HG03064 (cell line): ENCODE measurements around the gene DGKI.

Source experiments
- ATAC-seq: cut with Tn5 transposase; IDR thresholded peaks from one replicate; pipeline ENCODE4 v1.9.1; 2021; ENCODE audit warnings: low read depth; ENCODE audit not compliant: unreplicated experiment

The DGKI gene

DNA sequence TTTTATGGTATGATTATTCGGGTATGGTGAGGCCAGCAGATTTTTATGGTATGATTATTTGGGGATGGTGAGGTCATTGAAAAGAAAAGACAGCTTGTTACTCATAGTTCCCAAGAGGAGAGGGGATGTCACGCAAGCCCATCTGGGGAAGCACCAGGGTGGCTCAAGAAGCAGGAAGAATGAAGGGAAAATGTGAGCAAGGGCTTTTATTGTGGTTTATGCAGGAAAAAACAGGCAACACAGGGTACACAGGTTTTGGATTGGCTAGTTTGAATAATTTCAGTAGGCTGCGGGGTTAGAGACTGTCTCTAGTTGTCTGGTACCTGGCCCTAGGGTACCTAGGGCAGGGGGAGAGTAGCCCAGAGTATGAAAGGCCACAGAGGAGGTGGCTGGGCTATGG, 26.8 kb upstream of the DGKI start:
- no peak for ATAC-seq

DNA sequence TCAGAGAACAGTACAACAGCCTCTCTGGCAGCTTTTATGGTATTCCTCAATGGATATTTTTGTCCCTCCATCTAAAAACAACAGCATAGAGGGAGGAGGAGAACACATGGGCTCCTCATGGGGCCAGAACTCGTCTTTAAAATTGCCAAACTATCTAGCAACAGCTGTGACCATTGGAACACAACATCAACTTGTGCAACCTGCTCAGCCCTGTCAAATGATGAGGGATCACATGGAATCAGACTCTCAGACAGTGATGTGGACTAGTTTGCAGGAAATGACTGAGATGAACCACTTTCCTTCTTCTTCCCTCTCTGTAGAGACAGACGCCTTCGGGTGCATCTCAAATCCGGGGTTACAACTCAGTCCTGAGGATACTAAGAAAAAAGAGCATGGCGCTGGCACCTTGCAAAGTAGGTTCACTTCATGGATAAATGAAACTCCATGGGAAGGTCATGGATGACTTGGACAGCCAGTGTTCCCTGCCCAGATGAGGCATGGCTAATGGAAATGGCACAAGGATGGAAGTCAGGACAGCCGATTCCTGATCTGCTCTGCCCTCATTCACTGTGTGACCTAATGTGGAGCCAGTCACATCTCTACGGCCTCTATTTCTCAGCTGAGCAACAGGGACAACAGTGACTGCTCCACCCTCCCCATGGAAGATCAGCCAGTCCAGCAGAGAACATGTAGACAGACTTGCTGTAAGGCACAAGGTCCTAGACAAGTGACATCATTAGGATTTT, 24.6 kb upstream of the DGKI start:
- no peak for ATAC-seq

DNA sequence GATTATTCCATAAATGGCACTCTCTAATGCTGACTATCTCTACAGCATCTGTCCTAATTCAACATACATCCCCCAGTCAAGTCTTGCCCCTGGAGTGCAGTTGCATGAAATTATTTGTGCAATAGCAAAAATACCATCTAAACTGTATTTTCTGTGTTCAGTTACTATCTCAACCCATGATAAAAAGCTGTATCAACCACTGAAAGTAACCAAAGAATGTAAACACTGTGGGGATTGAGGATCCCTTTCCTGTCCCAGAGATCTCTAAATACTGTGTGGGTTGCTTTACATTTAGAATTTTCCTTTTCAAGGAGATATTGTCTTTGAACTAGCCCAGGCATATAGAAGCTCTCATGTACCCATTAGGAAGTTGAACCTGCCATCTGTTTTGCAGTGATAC, 23.9 kb upstream of the DGKI start:
- no peak for ATAC-seq

DNA sequence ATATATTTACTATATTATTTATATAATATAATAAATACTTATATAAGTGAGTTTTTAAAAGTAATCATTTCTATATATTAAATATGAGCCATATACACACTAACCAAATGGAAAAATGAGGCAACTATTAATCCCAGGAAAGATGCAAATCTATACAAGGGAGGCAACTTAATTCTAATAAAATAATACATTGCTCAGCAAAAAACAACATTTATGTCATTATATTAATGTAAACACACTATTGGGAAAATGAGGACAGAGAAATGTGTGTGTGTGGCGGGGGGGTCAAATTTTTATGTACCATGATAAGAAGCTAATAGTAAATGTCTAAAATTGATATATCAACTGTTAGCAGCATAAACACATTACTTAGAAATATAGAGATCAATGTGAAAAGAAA, 23.3 kb upstream of the DGKI start:
- ATAC-seq: no peak

DNA sequence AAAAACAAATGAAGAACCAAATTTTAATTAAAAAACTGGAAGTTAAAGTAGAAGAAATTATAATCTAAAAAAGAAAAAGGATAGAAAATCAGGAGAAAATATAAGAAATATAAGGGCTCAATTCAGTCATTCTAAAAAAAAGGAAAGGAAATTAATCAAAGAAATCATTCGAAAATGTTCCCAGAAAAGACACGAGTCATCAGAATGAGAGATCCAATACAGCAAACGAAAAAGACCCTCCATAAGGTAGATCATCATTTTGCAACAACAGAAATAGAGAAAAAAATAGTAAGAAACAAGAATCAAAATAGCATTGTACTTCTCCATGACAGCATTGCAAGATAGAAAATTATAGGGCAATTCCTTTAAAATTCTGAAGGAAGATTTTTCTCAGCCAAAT, 22.5 kb upstream of the DGKI start:
- ATAC-seq: no peak

DNA sequence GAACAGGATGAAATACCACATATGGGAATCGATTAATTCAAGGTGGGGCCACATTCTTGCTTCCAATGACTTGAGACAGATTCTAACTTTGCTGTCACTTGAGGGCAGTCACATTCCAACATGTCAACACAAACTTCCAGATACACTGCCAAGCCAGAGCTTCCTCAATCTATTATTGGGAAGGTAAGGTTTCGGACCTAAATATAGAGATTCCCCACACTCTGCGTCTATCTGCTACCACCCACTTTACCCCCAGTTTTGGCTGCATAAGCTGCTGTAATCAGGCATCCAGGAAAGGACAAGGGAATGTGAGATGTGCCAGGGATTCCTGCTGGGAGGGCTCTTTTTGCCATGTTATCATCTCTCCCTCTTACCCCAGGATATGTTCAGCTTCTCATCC, 20.5 kb upstream of the DGKI start:
- ATAC-seq: no peak

DNA sequence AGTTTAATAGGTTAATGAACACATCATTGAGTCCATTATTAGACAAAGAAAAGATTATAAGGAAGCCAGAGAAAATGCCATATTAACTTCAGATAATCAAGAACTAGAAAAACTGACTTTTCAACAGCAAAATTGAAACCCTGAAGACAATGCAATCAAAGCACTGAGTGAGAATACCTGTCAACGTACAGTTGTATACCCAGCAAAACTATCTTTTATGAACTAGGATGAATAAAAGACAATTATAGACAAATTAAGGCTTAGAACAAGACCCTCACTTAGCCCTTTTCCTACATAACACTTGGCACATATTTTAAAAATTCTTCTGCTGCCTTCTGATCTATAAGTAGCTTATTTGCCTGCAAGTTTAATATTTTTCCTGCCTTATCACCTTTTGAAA, 19.0 kb upstream of the DGKI start:
- no peak for ATAC-seq

DNA sequence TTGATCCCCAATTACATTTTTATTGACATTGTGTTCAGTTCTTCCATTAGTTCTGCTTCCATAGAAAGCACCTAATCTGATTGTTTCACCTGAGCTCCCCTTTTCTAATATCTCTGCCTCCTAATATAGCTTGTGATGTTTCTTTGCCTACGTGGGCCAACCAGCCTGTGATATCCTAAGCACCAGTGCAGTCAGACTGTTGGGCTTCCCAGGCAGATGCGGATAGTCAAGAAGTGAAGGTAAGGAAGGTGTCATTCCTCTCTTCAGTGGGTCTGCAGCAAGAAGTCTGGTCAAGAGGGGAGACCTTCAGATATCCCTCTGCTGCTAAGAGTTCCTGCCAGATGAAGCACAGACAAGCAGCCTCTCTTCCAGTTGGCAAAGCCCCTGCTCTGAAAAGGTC, 16.2 kb upstream of the DGKI start:
- ATAC-seq: no peak

DNA sequence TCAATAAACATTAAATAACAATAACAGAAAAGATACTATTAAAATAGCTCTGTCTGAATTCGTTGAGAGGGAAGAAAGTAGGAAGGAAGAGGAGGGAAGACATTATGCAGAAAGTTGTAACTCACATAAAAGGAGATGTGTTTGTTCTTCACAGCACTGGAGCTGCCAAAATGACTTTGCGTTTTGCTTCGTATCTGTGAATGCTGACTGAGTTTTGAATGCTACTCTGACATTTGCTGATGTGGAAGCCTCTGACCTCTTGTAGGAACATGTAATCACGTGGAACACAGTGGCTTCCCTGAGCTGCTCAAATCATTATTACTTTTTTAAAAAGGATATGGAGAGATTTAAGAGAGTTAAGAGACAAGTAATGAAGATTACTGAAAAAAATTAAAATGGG, 15.6 kb upstream of the DGKI start:
- no peak for ATAC-seq

DNA sequence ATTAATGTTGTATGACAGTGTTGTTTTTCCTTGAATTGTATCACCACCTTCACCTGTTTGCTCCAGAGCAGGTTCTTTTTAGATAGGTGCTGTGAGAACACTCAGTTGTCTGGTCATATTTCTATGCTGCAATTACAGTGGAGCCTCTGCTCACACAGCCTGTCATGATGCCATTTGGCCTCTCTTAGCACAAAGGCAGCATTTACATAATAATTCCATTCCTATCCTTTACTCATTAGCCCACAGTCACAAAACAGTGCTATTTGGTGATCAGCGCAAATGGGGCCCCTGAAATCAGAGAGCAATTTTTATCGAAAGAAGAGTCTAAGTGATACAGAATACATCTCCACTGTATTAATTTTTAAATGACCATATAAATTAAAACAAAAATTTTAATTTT, 13.8 kb upstream of the DGKI start:
- ATAC-seq: no peak

DNA sequence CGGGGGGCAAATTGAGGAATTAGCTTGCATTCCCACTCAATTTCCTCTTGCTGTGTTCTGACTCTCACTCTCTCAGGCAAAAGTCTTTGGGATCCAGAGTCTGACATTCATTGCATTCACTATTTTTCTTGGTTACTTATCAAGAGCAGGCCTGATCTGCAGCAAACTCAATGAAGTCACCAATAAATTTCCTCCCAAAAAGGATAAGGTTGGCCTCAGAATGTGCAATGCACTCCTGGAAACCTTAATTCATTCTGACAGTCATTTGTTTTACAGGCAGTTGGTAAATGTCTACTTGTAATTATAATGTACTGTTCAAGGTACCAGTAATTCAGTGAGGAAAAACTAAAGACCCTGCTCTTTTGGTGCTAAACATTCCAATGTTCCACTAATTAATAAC, 6.3 kb upstream of the DGKI start:
- ATAC-seq: no peak

DNA sequence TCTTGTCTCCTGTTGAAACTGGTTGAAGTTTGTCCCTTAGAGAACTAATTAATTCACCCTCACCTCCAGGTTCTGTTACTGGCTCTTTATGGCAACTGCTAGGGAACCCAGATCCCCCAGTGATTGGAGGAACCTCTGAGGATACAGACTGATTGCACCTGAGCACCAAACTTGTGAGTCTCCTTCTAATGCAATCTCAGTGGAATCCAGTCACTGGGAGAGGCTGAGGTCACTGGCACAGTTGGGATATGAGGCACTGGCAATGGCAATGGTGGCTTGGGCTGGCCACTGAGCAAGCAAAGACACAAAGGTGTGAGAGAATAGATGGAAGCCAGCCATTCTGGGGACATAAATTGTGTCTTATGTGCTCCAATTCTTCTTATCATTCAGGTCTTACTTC, 5.3 kb upstream of the DGKI start:
- ATAC-seq: no peak

DNA sequence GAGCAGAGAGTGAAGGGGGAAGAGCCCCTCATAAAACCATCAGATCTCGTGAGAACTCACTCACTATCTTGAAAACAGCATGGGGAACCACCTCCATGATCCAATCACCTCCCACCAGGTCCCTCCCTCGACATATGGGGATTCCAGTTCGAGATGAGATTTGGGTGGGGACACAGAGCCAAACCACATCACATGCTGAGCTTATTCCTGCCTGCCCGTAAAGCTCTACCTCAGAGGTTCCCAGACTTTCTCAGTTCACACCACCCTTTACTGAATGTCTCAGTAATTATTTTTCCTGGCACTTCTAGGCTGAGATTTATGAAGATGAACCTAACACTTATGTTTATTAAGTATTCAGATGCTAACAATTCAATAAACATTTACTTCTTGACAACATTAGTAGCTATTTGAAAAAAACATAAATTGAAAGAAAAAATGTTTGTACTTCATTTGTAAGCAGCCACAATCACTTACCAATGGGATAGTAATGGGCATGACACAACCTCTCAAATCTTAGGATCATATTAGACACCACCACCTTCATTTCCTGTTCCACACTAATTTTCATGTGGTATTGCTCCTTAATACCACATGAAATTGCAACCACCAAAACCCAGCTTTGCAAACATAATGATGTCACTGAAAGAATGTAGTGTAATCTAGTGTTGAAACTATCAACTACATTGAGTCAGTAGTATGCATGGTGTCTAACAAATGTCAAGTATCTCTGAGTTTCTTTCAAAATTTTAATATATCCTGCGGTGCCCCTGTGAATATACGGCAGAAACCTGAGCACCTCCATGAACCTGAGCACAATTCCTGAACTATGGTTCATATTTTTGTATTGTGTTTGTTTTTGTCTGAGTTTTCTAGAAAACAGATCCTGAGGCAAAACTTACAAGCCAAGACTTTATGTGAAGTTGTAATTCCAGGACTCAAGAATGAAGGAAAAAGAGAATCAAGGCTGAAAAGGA, 4.5 kb upstream of the DGKI start:
- no peak for ATAC-seq

DNA sequence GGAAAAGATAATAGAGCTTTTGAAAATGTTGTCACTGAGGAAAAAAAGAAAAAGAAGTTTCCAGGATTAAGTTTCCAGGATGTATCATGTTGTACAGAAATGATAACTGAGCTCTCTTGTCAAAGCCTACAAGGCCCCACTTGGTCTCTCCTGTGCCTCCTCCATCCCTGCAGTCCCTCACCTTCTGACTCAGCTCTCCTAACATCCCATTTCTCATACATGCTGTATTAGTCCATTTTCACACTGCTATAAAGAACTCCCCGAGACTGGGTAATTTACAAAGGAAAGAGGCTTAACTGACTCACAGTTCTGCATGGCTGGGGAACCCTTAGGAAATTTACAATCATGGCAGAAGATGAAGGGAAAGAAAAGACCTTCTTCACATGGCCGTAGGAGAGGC, 3.8 kb upstream of the DGKI start:
- no peak for ATAC-seq

DNA sequence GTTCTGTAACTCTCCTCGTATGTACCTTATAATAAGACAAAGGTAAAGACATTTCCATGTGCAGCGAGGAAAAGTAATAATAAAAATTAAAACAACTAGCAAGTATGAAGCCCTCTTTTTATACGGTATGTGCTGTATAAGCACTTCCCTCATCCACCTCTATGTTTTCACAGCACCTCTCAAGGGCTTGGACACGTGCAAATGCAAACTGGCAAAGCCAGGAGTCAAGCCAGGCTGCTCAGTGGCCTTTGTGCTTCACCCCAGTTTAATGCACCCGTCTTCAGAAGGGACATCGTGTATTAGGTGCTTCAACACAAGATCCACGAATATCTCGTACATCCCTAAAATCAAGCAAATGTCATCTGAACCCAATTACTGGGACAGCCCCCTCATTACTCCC, 1.3 kb upstream of the DGKI start:
- ATAC-seq: no peak

DNA sequence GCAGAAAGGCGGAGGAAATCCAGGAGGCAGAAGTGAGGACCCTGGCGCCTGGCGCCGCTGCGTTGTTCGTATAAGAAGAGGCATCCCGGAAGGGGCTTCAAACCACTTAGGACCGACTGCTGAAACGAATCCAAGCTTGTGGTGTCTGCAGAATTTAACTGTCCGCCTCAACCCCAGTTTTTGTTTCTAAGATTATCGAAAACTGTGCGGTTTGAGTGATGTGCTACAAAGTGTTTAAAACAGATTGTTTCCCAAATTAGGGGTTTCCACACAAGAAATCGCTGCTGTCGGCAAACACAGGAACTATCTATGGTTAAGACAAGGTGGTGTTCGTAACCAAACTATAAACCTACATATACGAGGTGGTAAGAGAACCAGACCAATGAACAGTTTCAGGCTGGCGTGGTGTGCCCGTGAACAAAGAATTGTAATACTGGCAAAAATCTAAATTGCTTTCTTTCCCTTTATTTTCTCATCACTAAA, 835 bp upstream of the DGKI start:
- no peak for ATAC-seq

DNA sequence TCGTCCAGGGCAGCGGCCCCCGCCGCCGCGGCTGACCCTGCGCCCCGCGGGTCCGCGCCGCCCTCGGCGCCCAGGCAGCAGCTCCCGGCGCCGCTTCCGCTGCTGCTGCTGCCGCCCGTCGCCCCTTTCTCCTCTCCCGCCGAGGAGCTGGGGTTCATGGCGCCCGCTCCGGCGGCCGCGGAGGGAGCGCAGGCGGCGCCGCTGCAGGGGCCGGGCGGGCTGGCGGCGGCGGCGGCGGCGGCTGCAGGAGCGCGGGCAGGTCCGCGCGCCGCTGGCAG, 286 bp downstream of the DGKI start:
- ATAC-seq: no peak

DNA sequence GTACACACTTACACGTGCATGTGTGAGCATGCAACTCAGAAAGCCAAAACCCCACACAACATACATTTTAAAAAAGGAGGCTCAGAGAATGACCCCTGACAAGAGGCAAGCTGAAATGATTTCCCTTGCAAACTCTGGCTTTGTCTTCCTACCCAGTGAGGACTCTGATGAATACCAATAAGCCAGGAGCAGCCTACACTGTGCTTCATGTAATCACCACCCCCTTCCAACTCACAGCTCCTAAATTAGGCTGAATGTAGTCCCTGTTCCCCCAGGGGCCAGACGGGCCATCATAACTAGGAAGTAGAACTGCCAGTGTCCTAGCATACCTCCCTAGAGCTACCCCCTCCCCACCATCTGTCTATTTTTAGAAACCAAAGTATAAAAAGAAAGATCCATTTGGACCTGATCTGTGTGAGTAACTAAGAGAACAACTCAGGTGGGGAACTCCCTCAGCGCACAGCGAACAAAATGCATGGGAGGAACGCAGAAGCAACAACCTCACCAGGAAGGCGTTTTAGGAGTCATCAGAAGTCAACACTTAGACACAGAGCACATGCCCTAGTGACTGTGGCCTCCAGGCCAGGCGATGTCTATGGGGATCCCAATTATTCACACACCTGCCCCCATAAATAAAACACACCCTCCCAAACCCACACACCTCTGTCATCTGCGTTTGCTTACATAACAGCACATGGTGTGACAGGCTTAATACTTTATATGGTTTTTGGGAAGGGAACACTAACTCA, 1.9 kb downstream of the DGKI start:
- no peak for ATAC-seq

DNA sequence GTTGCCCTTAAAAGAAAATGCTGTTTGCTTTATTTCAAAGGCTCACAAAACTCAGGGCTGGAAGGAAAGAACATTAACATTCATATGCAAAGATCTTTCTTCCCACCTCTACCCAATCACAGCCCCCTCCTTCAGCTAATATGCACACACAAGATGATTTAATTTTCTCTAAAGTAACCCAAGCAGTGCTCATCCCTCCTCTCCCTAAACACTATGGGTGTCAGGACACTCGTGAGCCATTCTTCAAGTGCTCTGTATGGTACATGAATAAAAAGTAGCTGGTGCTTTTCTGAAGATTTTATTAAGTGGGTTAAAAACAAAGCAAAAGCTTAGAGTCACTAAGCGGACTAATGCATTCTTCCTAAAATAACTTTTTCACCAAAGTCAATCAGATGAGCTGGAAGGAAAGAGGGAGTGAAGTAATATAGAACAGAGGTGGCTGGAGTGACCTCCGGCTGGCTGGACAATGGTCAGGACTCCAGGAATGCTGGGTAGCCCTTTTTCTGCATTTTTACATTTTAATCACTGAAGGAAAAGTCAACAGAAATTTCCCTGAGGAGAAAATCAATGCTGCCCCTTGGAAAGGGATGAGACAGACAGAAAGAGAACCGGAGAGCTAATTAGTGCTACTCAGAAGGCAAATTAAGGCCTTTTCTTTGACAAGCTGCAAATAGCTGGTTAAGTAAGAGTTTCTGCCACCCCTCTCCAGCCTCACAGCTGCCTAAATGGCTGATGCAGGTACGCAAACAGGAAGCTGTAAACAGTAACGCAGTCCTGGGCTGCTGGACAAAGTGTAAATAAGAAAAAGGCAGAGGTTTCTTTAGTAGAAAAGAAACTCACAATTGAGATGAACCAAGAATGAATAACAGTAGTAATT, 6.6 kb downstream of the DGKI start:
- no peak for ATAC-seq

DNA sequence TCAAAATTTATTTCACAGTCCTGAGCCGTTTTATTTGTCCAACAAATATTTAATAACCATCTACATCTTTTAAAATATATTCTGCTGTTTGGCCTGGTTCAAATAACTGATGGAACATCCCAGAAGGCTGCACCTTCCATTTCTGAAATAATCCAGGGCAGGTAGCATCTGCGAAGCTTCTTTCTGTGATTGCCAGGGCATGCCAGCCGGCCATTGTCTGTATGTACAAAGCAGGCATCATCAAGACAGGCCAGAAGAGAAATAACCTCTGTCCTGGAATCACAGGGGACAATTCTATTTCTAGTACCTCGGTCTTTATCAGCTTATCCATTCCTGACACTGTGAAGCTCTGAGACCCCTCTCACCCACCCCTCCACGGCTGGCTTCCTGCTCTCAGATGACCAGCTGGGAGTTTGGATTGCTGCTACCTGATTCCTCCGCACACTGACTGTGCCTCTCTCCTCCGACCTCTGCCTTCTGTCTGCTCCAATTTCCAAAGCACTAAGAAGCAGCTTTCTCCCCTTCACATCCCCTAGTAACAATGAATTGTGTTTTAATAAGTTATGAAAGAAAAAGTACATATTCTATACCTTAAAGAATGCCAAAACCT, 8.0 kb downstream of the DGKI start:
- ATAC-seq: no peak
